ENCODE data around the gene CADPS.

CADPS gene

DNA sequence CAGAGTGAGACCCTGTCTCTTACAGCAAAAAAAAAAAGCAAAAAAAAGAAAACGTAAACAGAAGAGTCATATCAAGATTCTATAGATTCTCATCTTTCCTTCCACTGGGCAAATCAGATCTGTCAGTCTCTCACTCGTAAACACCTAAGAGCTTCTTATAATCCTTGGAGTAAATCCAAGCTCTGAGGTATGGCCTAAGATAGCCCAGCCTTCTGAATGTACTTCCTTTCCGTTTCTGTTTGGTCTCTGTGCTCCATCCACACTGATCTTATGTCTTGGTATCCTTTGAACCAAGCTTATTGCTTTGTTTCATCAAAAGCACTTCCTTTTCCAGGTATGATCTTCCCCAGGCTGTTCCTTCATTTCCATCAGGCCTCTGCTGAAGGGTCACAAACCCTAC lies 137.8 kb downstream of the CADPS start:
- no peak for DNase-seq (ENCODE audit: low spot score)

GRCh38 chr3:62735510-62735909 lies 139.7 kb downstream of the CADPS start:
- no peak for DNase-seq (ENCODE audit: low spot score)

DNA sequence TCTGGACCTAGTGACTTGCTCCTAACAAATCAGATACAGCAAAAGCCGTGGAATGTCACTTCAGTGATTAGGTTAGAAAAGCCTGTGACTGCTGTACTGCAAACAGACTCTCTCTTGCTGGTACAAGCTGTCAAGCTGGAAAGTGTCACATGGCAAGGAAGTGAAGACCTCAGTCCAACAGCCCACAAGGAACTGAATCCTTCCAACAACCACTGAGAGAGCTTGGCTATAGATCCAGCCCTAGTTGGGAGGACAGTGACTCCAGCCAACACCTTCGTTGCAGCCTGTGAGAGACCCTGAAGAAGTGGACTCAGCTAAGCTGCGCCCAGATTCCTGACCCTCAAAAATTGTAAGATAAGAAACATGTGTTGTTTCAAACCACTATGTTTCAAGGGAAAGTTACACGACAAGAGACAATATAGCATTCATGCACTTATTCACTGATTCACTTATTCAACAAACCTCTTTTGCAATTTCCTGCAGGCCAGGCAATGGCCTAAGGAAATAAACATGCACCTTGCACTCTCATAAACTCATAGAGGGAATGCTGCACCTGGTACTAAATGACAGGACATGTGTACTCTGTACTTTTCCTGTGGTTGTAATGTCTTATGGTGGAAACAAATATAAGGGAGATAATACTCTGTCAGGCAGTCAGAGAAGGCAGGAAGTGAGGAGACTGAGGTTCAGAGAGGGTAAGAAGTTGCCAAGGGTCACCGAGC lies 142.9 kb downstream of the CADPS start:
- DNase-seq (ENCODE audit: low spot score): no peak

GRCh38 chr3:62727981-62728380 lies 147.2 kb downstream of the CADPS start:
- DNase-seq (ENCODE audit: low spot score): no peak

DNA sequence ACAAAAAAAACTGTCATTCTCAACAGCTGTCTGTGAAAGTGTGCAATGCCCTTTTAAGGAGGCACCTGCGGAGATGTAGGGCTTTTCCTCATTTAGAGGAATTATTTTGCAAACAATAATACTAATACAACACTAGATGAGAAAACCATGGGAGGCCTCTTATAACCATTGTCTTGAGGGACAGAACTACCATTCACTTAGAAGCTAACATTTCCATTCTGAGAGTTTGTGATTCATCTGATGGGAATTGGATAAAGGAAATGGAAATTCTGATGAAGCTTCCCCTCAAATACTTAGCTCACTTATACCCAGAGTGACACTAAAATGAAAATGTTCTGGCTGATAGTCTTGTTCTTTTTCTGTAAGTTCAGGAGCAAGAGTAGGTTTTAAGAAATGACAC lies 147.7 kb downstream of the CADPS start:
- DNase-seq (ENCODE audit: low spot score): no peak

GRCh38 chr3:62724503-62724902 lies 150.7 kb downstream of the CADPS start:
- no peak for DNase-seq (ENCODE audit: low spot score)

DNA sequence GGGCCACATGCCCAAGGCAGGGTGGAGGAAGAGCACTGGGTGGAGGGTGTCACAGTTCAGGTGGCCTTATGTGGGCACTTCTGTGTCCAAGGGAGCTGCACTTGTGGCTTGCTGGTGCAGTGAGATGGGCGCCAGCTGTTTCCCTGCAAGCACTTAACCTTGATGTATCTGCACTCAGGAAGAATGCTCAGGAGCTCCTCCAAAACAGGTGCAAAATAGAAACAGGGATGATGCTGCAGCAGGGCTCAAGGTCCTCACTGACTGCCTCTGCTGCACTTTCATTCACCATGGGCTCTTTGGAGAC lies 151.3 kb downstream of the CADPS start:
- no peak for DNase-seq (ENCODE audit: low spot score)

- DNase-seq (ENCODE audit: low spot score): peak; percentile 2
These were observed 151.9 kb downstream of the CADPS start for GRCh38 chr3:62723166-62723913.

- DNase-seq (ENCODE audit: low spot score): no peak
These were observed 152.9 kb downstream of the CADPS start for GRCh38 chr3:62722344-62722743.

DNA sequence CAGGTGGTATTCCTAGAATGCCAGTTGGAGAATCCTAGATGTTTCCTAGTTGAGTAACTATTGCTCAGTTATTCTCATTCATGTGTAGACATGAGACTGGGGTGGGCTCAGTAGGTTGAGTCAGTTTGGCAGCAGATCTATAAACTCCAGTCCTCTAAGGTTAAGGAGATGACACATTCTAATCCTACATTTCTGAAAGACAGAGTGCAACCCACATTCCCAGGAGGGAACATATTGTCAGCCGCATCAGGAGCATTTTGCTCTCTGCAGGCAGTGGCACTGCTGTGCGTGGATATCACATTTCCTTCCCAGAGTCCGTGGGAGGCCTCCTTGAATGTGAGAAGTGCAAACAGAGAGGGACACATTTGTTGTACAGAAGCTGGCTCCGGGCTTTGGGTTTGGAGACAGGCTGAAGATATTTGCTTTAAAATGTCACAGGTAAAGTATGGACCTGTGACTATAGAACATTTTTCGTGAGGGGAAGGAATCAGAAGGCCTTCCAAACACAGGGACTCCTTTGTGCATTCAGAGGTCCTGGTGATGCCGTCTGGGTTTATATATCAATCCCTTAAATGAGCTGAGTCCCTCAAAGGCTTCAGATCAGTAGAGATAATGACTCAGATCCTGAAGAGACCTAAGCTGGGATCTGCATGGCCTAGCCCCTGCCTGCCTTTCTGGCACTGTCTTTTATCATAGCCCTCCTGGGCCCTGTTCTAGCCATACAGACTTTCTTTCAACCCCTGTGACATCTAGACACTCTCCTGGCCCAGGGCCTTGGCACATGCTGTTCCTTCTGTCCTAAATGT lies 156.5 kb downstream of the CADPS start:
- peak; percentile 15 for DNase-seq (ENCODE audit: low spot score)

- DNase-seq (ENCODE audit: low spot score): no peak
These were observed 157.2 kb downstream of the CADPS start for GRCh38 chr3:62718011-62718410.

GRCh38 chr3:62712746-62713145 lies 162.5 kb downstream of the CADPS start:
- no peak for DNase-seq (ENCODE audit: low spot score)

DNA sequence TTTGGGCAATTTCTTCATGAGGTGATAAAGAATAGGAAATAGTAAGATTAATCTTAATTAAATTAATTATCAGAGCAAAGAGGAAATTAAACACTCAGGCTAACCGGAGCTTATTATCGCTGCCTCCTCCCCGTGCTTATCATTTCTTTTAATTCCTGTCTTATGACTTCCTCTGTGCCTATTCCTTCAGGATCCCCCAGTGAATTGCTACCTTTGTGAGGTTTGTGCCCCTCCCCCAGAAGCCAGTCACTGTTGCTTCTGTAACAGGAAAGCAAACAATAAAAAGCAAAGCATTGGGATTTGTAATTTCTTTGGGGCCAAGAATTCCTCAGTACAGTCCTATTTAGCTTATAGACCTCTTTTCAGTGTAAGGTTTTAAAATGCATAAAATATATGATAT lies 164.5 kb downstream of the CADPS start:
- no peak for DNase-seq (ENCODE audit: low spot score)

DNA sequence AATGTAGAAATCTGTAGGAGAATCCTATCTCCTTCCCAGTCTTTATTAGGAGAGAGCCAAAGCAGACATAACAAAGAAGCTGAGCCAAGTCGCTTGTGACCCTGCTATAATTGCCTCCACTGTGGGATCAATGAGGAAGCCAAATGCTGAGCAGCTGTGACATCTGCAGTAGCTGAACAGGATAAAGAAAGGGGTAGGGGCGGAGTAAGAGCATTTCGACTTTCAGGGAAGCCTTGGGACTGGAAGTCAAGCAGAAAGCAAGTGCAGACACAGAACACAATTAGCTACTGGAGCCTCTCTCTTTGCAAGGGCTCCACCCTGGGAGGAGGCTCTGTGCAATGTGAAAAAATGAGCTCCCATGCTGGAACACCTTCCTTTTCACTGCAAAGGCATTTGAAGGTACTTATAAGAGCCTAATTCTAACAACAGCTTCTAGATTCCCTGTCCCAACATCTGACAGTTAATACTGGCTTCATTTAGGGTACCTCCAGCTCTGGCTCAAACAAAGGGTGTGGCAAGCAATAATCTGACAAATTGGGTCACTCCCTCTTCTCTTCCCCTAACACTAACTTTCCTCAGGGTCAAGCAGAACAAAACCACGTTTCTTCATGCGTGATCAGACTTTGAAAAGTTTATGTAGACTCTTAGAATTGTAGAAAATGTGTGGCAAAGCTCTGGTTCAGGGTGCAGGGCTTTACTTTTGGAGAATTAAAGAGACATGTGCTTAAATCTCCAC lies 166.4 kb downstream of the CADPS start:
- no peak for DNase-seq (ENCODE audit: low spot score)

GRCh38 chr3:62705721-62706120 lies 169.5 kb downstream of the CADPS start:
- no peak for DNase-seq (ENCODE audit: low spot score)

GRCh38 chr3:62703451-62704167 lies 171.6 kb downstream of the CADPS start:
- no peak for DNase-seq (ENCODE audit: low spot score)

DNA sequence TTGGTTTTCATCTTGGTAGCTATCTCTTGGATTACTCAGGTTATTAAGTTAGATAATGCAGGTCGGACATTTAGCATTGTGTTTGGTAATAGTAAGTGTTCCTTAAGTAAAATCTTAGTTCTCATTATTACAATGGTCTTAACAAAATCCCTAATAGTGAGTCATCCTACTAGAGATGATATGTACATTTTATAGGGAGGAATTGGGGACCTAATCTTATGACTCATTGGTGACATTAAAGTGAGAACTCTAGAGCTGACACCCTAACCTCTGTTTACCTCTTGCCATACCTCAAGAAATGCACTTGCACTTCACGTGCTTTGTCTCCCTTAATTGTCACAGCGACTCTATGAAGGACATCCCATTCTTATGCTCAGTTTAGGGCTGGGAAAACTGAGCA lies 174.9 kb downstream of the CADPS start:
- DNase-seq (ENCODE audit: low spot score): no peak

DNA sequence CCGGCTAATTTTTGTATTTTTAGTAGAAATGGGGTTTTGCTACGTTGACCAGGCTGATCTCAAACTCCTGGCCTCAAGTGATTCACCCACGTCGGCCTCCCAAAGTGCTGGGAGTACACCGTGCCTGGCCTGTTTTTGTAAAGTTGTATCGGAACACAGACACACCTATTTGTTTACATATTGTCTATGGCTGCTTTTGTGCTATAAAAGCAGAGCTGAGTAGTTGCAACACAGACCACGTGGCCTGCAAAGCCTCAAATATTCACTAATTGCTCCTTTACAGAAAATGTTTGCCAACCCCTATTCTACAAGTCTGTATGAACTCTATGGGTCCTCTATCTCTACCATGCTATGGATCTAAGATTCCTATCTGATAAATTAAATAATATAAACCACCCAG lies 175.5 kb downstream of the CADPS start:
- no peak for DNase-seq (ENCODE audit: low spot score)

GRCh38 chr3:62696011-62696410 lies 179.2 kb downstream of the CADPS start:
- no peak for DNase-seq (ENCODE audit: low spot score)

GRCh38 chr3:62688812-62689211 lies 186.4 kb downstream of the CADPS start:
- DNase-seq (ENCODE audit: low spot score): no peak

GRCh38 chr3:62688050-62688449 lies 187.2 kb downstream of the CADPS start:
- no peak for DNase-seq (ENCODE audit: low spot score)

Measured in putamen (tissue), 1 donor.